ENCODE data around the gene MACROD1.
A peak's percentile ranks its signal among the peaks of the same experiment; 100 is the strongest.

Gene MACROD1

GRCh38 chr11:63958008-63958407, 207.9 kb downstream of the MACROD1 start:
- H3K4me3 ChIP-seq: no peak overlapping the region
- H3K27ac ChIP-seq: peak overlapping the region in 4 of 21 experiments; percentile 13 to 36 (median 28)

- no peak overlapping the region for H3K4me3 ChIP-seq
These were observed 213.3 kb downstream of the MACROD1 start for GRCh38 chr11:63952570-63952969.

GRCh38 chr11:63951779-63952536, 214.0 kb downstream of the MACROD1 start:
- H3K27ac ChIP-seq: peak overlapping the region in 18 of 21 experiments; percentile 9 to 85 (median 60)
- H3K4me3 ChIP-seq: no peak overlapping the region

More at GRCh38 chr11:63952570-63952969, 213.3 kb downstream of the MACROD1 start:
- H3K27ac ChIP-seq: peak overlapping the region in 15 of 21 experiments; percentile 9 to 85 (median 59)

All from skin epidermis (tissue), 12 donors.